Breast epithelium (tissue), 4 donors: ENCODE data around the gene TLCD4. TPM values are rescaled to one million over a fixed set of nuclear protein-coding genes. Genes with fewer than 3 reads are reported as not detected.

Source experiments
- DNase-seq, 2 donors: peaks; one replicate each; pipeline ENCODE4 v3.0.0-alpha.2; 2019; ENCODE audit warnings: low spot score in 2 of 2
- H3K27ac ChIP-seq, 2 donors: fragments of 200-600 bp; sonication (generic) in 1 of 2; one replicate each; pipeline ENCODE4 v1.5.1; 2016 to 2019; ENCODE audit warnings: mild to moderate bottlenecking in 1 of 2
- H3K27me3 ChIP-seq, 2 donors: fragments of 200-600 bp; sonication (generic) in 1 of 2; one replicate each; pipeline versions ENCODE4 v1.5.1 to v1.6.0; 2017 to 2019; ENCODE audit warnings: control low read depth in 1 of 2, mild to moderate bottlenecking in 1 of 2
- H3K36me3 ChIP-seq: fragments of 200-600 bp; one replicate; pipeline ENCODE4 v1.5.1; 2019
- H3K4me1 ChIP-seq, 2 donors: fragments of 200-600 bp; sonication (generic); one replicate each; pipeline ENCODE4 v1.5.1; 2016 to 2019; ENCODE audit warnings: control low read depth in 1 of 2
- H3K4me3 ChIP-seq, 3 donors: fragments of 200-600 bp; sonication (generic); 1 replicate in 2 of 3; 2 replicates in 1 of 3; pipeline ENCODE4 v1.5.1; 2016 to 2019; ENCODE audit warnings: mild to moderate bottlenecking in 3 of 3, moderate library complexity in 2 of 3
- H3K9me3 ChIP-seq, 2 donors: fragments of 200-600 bp; sonication (generic) in 1 of 2; one replicate each; pipeline ENCODE4 v1.5.1; 2016 to 2019; ENCODE audit warnings: control low read depth in 1 of 2
- CTCF ChIP-seq, 3 donors: fragments of 450-650 bp; IDR thresholded peaks; one replicate each; pipeline ENCODE4 v1.5.1; 2016 to 2017; ENCODE audit warnings: antibody characterized with exemption in 3 of 3, mild to moderate bottlenecking in 3 of 3, moderate library complexity in 3 of 3
- POLR2A ChIP-seq: fragments of 450-650 bp; IDR thresholded peaks from one replicate; pipeline ENCODE4 v1.6.1; 2016; ENCODE audit warnings: antibody characterized with exemption, mild to moderate bottlenecking, moderate library complexity
- POLR2AphosphoS5 ChIP-seq, 3 donors: sonication (generic); formaldehyde crosslinking; IDR thresholded peaks; one replicate each; pipeline ENCODE4 v1.6.1; 2017; ENCODE audit warnings: antibody characterized with exemption in 3 of 3
- intact Hi-C: fragments of 100-400 bp; cut with DNase I; formaldehyde crosslinking; loops from one replicate; pipeline ENCODE4 v1.15.1; 2023; ENCODE audit warnings: low total_unique reads
- total RNA-seq, 3 donors: library from RNA; depleted of rRNA; stranded (reverse); fragments of >200 nt; gene quantifications; one replicate each; pipeline ENCODE4 v1.1.0, GENCODE V29; 2016

The TLCD4 gene
- total RNA-seq, 3 donors from 2014 or later: 5.9 to 22.4 (median 6.9) TPM

- Histone ChIP-seq H3K27ac (no peak overlapping the region), H3K9me3 (no peaks in the 10 kb centered on the region), H3K4me3 (no peak overlapping the region), H3K36me3 (no peaks in the 10 kb centered on the region), H3K27me3 (no peaks in the 10 kb centered on the region), H3K4me1 (no peaks in the 10 kb centered on the region)
- DNase-seq: no peak
- intact Hi-C loops: no loop called here
- TF ChIP-seq CTCF (IDR thresholded peaks at IDR 0.05) (no peak), POLR2A (no peak), POLR2AphosphoS5 (IDR thresholded peaks at IDR 0.05) (no peak)
Measured at GRCh38 chr1:95127380-95127779, 10.2 kb downstream of the TLCD4 start.

- DNase-seq: no peak
- no peaks in the 10 kb centered on the region for H3K4me1 ChIP-seq
- H3K9me3 ChIP-seq: no peaks in the 10 kb centered on the region
- TF ChIP-seq POLR2A: no peak
- no peak overlapping the region for H3K4me3 ChIP-seq
- no peaks in the 10 kb centered on the region for H3K27me3 ChIP-seq
- intact Hi-C loops: no loop called here
- no peak overlapping the region for H3K27ac ChIP-seq
- no peaks in the 10 kb centered on the region for H3K36me3 ChIP-seq
Measured at GRCh38 chr1:95132762-95133161, 15.6 kb downstream of the TLCD4 start.

GRCh38 chr1:95133687-95134086 is 16.5 kb downstream of the TLCD4 start:
- Histone ChIP-seq H3K4me1 (no peaks in the 10 kb centered on the region), H3K9me3 (no peaks in the 10 kb centered on the region), H3K27me3 (no peaks in the 10 kb centered on the region), H3K4me3 (no peak overlapping the region), H3K27ac (no peak overlapping the region), H3K36me3 (no peaks in the 10 kb centered on the region)
- no peak for TF ChIP-seq POLR2A
- no peak for TF ChIP-seq CTCF (IDR thresholded peaks at IDR 0.05)
- TF ChIP-seq POLR2AphosphoS5 (IDR thresholded peaks at IDR 0.05): no peak
- no peak for DNase-seq
- intact Hi-C loops: no loop called here

DNA sequence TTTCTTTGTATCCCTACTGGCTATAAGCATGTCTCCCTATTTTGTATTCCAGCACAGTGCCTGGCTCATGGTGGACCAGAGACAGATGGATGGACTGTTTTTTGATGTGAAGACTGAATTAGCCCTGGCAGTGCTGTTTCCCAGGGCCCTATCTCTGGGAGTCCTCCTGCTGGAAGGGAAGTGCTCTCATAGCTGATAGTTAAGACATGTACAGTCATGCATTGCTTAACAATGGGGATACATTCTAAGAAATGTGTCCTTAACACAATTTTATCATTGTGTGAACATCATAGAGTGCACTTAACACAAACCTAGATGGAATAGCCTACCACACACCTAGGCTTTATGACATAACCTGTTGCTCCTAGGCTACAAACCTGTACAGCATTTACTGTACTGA is 21.1 kb downstream of the TLCD4 start:
- H3K9me3 ChIP-seq: no peaks in the 10 kb centered on the region
- no peak overlapping the region for H3K4me3 ChIP-seq
- no peaks in the 10 kb centered on the region for H3K4me1 ChIP-seq
- H3K27ac ChIP-seq: no peak overlapping the region
- intact Hi-C loops: no loop called here
- H3K36me3 ChIP-seq: no peaks in the 10 kb centered on the region
- TF ChIP-seq CTCF (IDR thresholded peaks at IDR 0.05) (no peak), POLR2AphosphoS5 (IDR thresholded peaks at IDR 0.05) (no peak), POLR2A (no peak)
- no peak for DNase-seq
- no peaks in the 10 kb centered on the region for H3K27me3 ChIP-seq

DNA sequence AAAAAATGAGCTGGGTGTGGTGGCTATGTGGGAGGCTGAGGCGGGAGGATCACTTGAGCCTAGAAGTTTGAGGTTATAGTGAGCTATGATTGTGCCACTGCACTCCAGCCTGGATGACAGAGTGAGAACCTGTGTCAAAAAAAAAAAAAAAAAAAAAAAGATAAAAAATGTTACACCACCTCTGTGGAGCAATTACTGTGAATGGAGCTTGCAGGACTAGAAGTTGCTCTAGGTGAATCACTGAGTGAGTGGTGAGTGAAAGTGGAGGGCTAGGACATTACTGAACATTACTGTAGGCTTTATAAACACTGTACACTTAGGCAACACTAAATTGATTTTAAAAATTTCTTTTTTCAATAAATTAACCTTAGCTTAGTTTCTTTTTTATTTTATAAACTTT is 21.9 kb downstream of the TLCD4 start:
- H3K9me3 ChIP-seq: no peaks in the 10 kb centered on the region
- H3K27ac ChIP-seq: no peak overlapping the region
- H3K36me3 ChIP-seq: no peaks in the 10 kb centered on the region
- intact Hi-C loops: no loop called here
- no peak for TF ChIP-seq POLR2A
- TF ChIP-seq CTCF (IDR thresholded peaks at IDR 0.05): no peak
- H3K4me1 ChIP-seq: no peaks in the 10 kb centered on the region
- H3K4me3 ChIP-seq: no peak overlapping the region
- DNase-seq: no peak
- no peaks in the 10 kb centered on the region for H3K27me3 ChIP-seq

- no peaks in the 10 kb centered on the region for H3K27me3 ChIP-seq
- no peak overlapping the region for H3K27ac ChIP-seq
- no peak overlapping the region for H3K4me3 ChIP-seq
- TF ChIP-seq CTCF (IDR thresholded peaks at IDR 0.05) (no peak), POLR2AphosphoS5 (IDR thresholded peaks at IDR 0.05) (no peak), POLR2A (no peak)
- intact Hi-C loops: no loop called here
- DNase-seq: no peak
- H3K4me1 ChIP-seq: no peaks in the 10 kb centered on the region
- no peaks in the 10 kb centered on the region for H3K9me3 ChIP-seq
- H3K36me3 ChIP-seq: no peaks in the 10 kb centered on the region
Measured at GRCh38 chr1:95140791-95141190, 23.6 kb downstream of the TLCD4 start.
